NCI-H345 treated with DMSO at 0.1 percent for 48 hours (cell line): ENCODE measurements around the gene ANKMY1.

Experiments used
- DNase-seq: peaks from one replicate; lab custom pipeline; 2025; ENCODE audit not compliant: unreplicated experiment; lab: John Stamatoyannopoulos, UW

ANKMY1 gene

GRCh38 chr2:240437551-240437860 is 120.3 kb downstream of the ANKMY1 start:
- no peak for DNase-seq

GRCh38 chr2:240436683-240437550 is 120.9 kb downstream of the ANKMY1 start:
- DNase-seq, result peak; percentile 9

- DNase-seq, result no peak
These were observed 121.7 kb downstream of the ANKMY1 start for GRCh38 chr2:240435948-240436682.

GRCh38 chr2:240435457-240435947 is 122.3 kb downstream of the ANKMY1 start, which contains the start of gene GPC1:
Gene GPC1 (plus strand): TSS chr2:240435663. CDS start chr2:240435919, 256 bp downstream.
- DNase-seq, result peak; percentile 30

- DNase-seq, result peak; percentile 67
These were observed 122.9 kb downstream of the ANKMY1 start for GRCh38 chr2:240434728-240435456.

- DNase-seq, result no peak
These were observed 123.6 kb downstream of the ANKMY1 start for GRCh38 chr2:240433973-240434727.

- DNase-seq, result no peak
These were observed 124.7 kb downstream of the ANKMY1 start for GRCh38 chr2:240432820-240433801.

- DNase-seq, result no peak
These were observed 125.4 kb downstream of the ANKMY1 start for GRCh38 chr2:240432430-240432819.

- no peak for DNase-seq
These were observed 125.9 kb downstream of the ANKMY1 start for GRCh38 chr2:240431661-240432424.

GRCh38 chr2:240431271-240431660 is 126.5 kb downstream of the ANKMY1 start:
- no peak for DNase-seq

- no peak for DNase-seq
These were observed 127.2 kb downstream of the ANKMY1 start for GRCh38 chr2:240430595-240430994.

GRCh38 chr2:240429872-240430491 is 127.8 kb downstream of the ANKMY1 start:
- DNase-seq, result no peak
